Measurements from ENCODE around the gene STAT6. TPM values are rescaled to one million over a fixed set of nuclear protein-coding genes. Genes with fewer than 3 reads are reported as not detected.

Gene STAT6
- total and polyA plus RNA-seq, 2 donors (not counting 3 experiments of a cell fraction or from before 2014, with no cell fraction given) = 136 to 147 TPM

DNA sequence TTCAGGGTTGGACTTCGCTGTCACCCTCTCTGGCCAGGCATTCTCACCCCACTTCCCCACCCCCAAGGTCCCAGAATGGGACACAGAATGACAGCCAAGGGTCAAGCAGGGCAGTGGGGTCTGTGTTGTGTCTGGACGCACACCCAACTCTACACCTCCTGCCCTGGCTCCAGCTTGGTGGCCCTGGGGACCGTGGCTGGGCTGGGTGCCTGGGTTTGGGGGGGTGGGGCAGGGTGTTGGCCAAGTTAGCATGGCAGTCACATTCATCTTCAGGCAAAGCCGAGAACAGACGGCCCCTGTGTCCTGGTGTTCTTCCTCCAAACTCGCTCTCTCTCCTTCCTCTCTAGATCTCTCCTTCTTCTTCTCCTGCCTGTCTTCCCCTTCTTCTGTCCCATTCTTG is 22.8 kb upstream of the STAT6 start:
- H3K27me3 ChIP-seq (ENCODE audit: control insufficient read depth in 2 of 2, insufficient read depth in 2 of 2, low read length in 2 of 2) = peaks cover 38 to 40% of the 10 kb centered on the region in 2 experiments
- dilution Hi-C loops (cut with MboI; ENCODE audit: extremely low pct_ligation_motif_present, low sequenced_read_pairs) = no loop called here
- DNase-seq (ENCODE audit: low read depth, low spot score) = no peak
- ChIA-PET POLR2A (no interaction called here), CTCF (interaction anchor here (1.7 kb wide), 1 partner anchor 9 kb away, joined by 11 read pairs; no protein-coding TSS in a partner anchor)
- no TSS peak for BruUV-seq (replicated peaks)
- H3K9me1 ChIP-seq (replicated peaks; ENCODE audit: control insufficient read depth, extremely low read depth, insufficient read depth, low read length) = no peaks in the 10 kb centered on the region
- no peaks in the 10 kb centered on the region for H3K4me1 ChIP-seq (ENCODE audit: control insufficient read depth, extremely low read depth, insufficient read depth, low read length)
- no peak overlapping the region for H3K4me2 ChIP-seq (ENCODE audit: insufficient read depth, low read length)
- no peak overlapping the region for H3K9ac ChIP-seq (replicated peaks; ENCODE audit: extremely low read depth, insufficient read depth, low read length)
- no peaks in the 10 kb centered on the region for H3K9me3 ChIP-seq (replicated peaks; ENCODE audit: control insufficient read depth, insufficient read depth, low read length)
- no peak overlapping the region for H3K27ac ChIP-seq (ENCODE audit: insufficient read depth, low read depth, low read length)
- H3K4me3 ChIP-seq (replicated peaks in 1 of 3; ENCODE audit: insufficient read depth in 1 of 3, low read depth in 1 of 3, low read length in 3 of 3) = no peak overlapping the region
- H3K79me2 ChIP-seq (ENCODE audit: control insufficient read depth, insufficient read depth, low read length) = no peaks in the 10 kb centered on the region
- no peak for TF ChIP-seq JUN (IDR thresholded peaks at IDR 0.05; ENCODE audit: borderline replicate concordance, insufficient read depth, insufficient read length, low read depth)
- TF ChIP-seq, protein P1, sequence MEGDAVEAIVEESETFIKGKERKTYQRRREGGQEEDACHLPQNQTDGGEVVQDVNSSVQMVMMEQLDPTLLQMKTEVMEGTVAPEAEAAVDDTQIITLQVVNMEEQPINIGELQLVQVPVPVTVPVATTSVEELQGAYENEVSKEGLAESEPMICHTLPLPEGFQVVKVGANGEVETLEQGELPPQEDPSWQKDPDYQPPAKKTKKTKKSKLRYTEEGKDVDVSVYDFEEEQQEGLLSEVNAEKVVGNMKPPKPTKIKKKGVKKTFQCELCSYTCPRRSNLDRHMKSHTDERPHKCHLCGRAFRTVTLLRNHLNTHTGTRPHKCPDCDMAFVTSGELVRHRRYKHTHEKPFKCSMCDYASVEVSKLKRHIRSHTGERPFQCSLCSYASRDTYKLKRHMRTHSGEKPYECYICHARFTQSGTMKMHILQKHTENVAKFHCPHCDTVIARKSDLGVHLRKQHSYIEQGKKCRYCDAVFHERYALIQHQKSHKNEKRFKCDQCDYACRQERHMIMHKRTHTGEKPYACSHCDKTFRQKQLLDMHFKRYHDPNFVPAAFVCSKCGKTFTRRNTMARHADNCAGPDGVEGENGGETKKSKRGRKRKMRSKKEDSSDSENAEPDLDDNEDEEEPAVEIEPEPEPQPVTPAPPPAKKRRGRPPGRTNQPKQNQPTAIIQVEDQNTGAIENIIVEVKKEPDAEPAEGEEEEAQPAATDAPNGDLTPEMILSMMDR (IDR thresholded peaks at IDR 0.05; ENCODE audit: extremely low read depth in 1 of 2, insufficient read depth in 1 of 2, low read depth in 1 of 2, low read length in 2 of 2) = no peak
- TF ChIP-seq POLR2A (IDR thresholded peaks at IDR 0.05; ENCODE audit: low read depth, low read length) = no peak
- TF ChIP-seq FOS (IDR thresholded peaks at IDR 0.05; ENCODE audit: borderline replicate concordance, insufficient read depth, low read length) = no peak
- TF ChIP-seq POLR2AphosphoS5 (IDR thresholded peaks at IDR 0.05; ENCODE audit: insufficient read depth, low read depth, low read length) = no peak
- no peak for TF ChIP-seq GATA2 (IDR thresholded peaks at IDR 0.05; ENCODE audit: insufficient read depth, insufficient read length, low read depth, low read length)
- no peak for TF ChIP-seq EZH2 (IDR thresholded peaks at IDR 0.05; ENCODE audit: borderline replicate concordance, low read depth, low read length, severe bottlenecking)
- TF ChIP-seq MYC (IDR thresholded peaks at IDR 0.05; ENCODE audit: low read depth, low read length) = no peak
- TF ChIP-seq, protein P2, sequence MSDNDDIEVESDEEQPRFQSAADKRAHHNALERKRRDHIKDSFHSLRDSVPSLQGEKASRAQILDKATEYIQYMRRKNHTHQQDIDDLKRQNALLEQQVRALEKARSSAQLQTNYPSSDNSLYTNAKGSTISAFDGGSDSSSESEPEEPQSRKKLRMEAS (IDR thresholded peaks at IDR 0.05; ENCODE audit: insufficient read depth, insufficient read length) = no peak
- no peaks in the 10 kb centered on the region for H4K20me1 ChIP-seq (replicated peaks; ENCODE audit: control insufficient read depth, extremely low read depth, insufficient read depth, low read length)
- intact Hi-C loops (cut with micrococcal nuclease) = no loop called here
- H2AFZ ChIP-seq (ENCODE audit: low read depth, low read length) = no peak overlapping the region
- H3K36me3 ChIP-seq (ENCODE audit: control insufficient read depth in 2 of 2, extremely low read depth in 1 of 2, insufficient read depth in 2 of 2, low read length in 2 of 2) = no peaks in the 10 kb centered on the region
- FAIRE-seq = no peak

All from endothelial cell of umbilical vein (primary cell).